Panc1 (cell line): ENCODE data around the gene CEACAM16.

Experiments
- POLR2AphosphoS5 ChIP-seq: IDR thresholded peaks from 2 replicates; pipeline ENCODE4 v1.6.1; 2012; ENCODE audit warnings: mild to moderate bottlenecking, low read depth, low read length, moderate library complexity
- SIN3A ChIP-seq: IDR thresholded peaks from 2 replicates; pipeline ENCODE4 v1.6.1; 2012; ENCODE audit warnings: low read depth, mild to moderate bottlenecking, low read length, moderate library complexity, borderline replicate concordance; ENCODE audit not compliant: insufficient read depth
- TCF7L2 ChIP-seq: IDR thresholded peaks from 2 replicates; pipeline ENCODE4 v1.6.1; 2011; ENCODE audit warnings: mild to moderate bottlenecking, low read depth, low read length, inconsistent platforms
- TF ChIP-seq, protein P1 (sequence below): fragments of 450-650 bp; IDR thresholded peaks from 2 replicates; pipeline ENCODE4 v1.5.1; 2017; ENCODE audit warnings: mild to moderate bottlenecking
- TF ChIP-seq, protein P2 (sequence below), 2 experiments: IDR thresholded peaks; 2 replicates each; pipeline ENCODE4 v1.6.1; 2011 to 2012; ENCODE audit warnings: low read depth in 2 of 2, control low read depth in 1 of 2, low read length in 1 of 2, mild to moderate bottlenecking in 1 of 2, moderate library complexity in 1 of 2; ENCODE audit not compliant: insufficient read depth in 1 of 2

DNA sequence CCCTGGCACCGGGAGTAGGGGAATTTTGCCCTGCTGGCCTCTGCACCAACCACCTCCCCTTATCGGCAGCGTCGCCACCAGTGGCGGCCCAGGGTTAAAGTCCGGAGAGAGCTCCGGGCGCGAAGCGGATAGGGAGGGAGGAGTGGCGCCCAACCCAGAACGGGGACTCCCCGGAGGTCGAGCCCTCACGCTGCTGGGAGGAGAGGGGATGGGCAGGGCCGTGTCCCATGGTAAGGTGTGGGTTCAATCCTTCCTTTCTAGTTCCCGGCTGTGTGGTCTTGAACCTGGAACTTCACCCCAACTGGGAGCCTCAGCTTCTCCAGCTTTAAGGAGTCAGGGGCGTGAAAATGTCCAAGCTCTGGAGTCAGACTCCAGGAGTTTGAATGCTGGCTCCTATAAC lies 26.3 kb downstream of the CEACAM16 start:
- TF ChIP-seq POLR2AphosphoS5: no peak
- TF ChIP-seq, protein P1, sequence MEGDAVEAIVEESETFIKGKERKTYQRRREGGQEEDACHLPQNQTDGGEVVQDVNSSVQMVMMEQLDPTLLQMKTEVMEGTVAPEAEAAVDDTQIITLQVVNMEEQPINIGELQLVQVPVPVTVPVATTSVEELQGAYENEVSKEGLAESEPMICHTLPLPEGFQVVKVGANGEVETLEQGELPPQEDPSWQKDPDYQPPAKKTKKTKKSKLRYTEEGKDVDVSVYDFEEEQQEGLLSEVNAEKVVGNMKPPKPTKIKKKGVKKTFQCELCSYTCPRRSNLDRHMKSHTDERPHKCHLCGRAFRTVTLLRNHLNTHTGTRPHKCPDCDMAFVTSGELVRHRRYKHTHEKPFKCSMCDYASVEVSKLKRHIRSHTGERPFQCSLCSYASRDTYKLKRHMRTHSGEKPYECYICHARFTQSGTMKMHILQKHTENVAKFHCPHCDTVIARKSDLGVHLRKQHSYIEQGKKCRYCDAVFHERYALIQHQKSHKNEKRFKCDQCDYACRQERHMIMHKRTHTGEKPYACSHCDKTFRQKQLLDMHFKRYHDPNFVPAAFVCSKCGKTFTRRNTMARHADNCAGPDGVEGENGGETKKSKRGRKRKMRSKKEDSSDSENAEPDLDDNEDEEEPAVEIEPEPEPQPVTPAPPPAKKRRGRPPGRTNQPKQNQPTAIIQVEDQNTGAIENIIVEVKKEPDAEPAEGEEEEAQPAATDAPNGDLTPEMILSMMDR: no peak
- TF ChIP-seq, protein P2, sequence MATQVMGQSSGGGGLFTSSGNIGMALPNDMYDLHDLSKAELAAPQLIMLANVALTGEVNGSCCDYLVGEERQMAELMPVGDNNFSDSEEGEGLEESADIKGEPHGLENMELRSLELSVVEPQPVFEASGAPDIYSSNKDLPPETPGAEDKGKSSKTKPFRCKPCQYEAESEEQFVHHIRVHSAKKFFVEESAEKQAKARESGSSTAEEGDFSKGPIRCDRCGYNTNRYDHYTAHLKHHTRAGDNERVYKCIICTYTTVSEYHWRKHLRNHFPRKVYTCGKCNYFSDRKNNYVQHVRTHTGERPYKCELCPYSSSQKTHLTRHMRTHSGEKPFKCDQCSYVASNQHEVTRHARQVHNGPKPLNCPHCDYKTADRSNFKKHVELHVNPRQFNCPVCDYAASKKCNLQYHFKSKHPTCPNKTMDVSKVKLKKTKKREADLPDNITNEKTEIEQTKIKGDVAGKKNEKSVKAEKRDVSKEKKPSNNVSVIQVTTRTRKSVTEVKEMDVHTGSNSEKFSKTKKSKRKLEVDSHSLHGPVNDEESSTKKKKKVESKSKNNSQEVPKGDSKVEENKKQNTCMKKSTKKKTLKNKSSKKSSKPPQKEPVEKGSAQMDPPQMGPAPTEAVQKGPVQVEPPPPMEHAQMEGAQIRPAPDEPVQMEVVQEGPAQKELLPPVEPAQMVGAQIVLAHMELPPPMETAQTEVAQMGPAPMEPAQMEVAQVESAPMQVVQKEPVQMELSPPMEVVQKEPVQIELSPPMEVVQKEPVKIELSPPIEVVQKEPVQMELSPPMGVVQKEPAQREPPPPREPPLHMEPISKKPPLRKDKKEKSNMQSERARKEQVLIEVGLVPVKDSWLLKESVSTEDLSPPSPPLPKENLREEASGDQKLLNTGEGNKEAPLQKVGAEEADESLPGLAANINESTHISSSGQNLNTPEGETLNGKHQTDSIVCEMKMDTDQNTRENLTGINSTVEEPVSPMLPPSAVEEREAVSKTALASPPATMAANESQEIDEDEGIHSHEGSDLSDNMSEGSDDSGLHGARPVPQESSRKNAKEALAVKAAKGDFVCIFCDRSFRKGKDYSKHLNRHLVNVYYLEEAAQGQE (IDR thresholded peaks at IDR 0.05; ENCODE audit: insufficient read depth in 1 of 2, low read depth in 2 of 2, low read length in 1 of 2): no peak
- no peak for TF ChIP-seq SIN3A
- no peak for TF ChIP-seq TCF7L2
